Epithelial cell of esophagus (primary cell): ENCODE measurements around the gene RGS2.

ENCODE experiments used
- DNase-seq: peaks from one replicate; pipeline ENCODE4 v3.0.0; 2010; ENCODE audit warnings: low read depth
- H3K4me3 ChIP-seq: 2 replicates; pipeline ENCODE4 v1.5.1; 2011; ENCODE audit warnings: mild to moderate bottlenecking, low read length, control low read depth
- TF ChIP-seq, protein P1 (sequence below): IDR thresholded peaks from 2 replicates; pipeline ENCODE4 v1.5.1; 2011; ENCODE audit warnings: low read depth, mild to moderate bottlenecking, low read length, control low read depth, inconsistent platforms; ENCODE audit not compliant: insufficient read depth; ENCODE audit errors: missing control alignments

Gene RGS2

GRCh38 chr1:192776998-192777397 lies 31.8 kb upstream of the RGS2 start:
- peak; percentile 61 for DNase-seq
- TF ChIP-seq, protein P1, sequence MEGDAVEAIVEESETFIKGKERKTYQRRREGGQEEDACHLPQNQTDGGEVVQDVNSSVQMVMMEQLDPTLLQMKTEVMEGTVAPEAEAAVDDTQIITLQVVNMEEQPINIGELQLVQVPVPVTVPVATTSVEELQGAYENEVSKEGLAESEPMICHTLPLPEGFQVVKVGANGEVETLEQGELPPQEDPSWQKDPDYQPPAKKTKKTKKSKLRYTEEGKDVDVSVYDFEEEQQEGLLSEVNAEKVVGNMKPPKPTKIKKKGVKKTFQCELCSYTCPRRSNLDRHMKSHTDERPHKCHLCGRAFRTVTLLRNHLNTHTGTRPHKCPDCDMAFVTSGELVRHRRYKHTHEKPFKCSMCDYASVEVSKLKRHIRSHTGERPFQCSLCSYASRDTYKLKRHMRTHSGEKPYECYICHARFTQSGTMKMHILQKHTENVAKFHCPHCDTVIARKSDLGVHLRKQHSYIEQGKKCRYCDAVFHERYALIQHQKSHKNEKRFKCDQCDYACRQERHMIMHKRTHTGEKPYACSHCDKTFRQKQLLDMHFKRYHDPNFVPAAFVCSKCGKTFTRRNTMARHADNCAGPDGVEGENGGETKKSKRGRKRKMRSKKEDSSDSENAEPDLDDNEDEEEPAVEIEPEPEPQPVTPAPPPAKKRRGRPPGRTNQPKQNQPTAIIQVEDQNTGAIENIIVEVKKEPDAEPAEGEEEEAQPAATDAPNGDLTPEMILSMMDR = no peak
- no peak overlapping the region for H3K4me3 ChIP-seq

GRCh38 chr1:192783791-192784190 lies 25.0 kb upstream of the RGS2 start:
- TF ChIP-seq, protein P1 = no peak
- no peak overlapping the region for H3K4me3 ChIP-seq
- DNase-seq = peak; percentile 10

DNA sequence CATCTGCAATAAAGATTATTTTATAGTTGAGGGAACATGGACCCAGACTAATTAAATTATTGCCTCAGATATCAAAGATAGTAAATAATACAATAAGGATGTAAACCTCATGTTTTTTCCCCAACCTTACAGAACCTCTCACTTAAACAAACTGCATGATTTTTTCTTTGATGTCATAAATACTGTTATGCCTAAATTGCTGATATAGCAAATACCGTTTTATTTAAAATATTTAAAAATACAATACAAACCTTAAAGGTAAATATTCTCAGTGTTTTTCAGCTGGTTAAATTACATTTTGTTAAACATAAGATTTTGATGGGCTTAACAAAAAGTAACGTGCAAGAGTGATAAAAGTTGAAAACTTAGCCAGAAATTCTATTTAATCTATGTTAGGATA lies 24.4 kb upstream of the RGS2 start:
- TF ChIP-seq, protein P1 = no peak
- no peak for DNase-seq
- H3K4me3 ChIP-seq = no peak overlapping the region

DNA sequence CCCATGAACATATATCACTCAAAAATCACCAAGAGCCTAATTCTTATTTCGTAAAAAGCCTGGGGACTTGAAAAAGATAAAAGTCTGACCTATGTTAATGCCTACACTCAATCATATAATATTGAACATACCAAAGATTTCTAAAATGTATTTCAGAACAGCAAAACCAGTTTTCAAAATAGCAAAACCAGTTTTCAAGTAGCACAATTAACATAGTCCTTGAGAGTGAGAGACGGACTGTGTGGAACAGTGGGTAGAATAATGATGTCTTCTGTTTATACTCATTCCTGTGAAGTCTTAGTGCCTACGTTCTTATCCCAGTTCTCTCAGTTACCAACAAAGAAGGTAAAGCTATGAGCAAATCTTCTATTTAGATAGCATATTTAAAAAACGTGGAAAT lies 22.3 kb upstream of the RGS2 start:
- TF ChIP-seq, protein P1 = no peak
- peak; percentile 16 for DNase-seq
- H3K4me3 ChIP-seq = no peak overlapping the region

DNA sequence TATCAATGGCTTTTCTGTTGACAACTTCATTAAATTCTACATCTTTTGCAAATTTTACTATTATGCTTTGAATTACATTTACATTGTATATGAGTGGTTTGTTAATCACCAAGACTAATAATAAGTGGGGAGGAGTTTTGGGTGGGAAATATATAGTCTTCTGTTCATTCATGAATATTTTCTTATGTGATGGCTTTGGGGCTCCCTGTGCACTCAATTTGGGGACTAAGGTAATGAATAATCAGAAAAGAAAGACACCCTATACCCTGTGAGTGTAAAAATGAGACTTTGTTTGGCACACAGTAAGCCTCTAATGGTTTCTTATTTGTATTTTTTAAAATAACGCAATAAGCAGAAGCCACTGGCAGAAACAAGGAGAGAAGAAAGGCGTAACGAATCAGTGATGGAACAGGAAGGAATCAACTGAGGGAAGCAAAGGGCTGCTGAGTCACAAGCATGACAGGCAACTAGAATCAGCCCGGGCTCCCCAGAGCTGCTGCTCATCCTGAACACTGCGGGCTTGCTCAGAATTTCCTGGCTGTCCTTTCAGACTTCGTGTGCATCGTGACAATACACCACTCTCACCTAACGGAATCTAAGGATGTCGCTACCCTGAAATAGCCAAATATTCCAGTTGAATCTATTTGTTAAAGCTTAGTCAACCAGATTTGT lies 20.8 kb upstream of the RGS2 start:
- DNase-seq = peak; percentile 76
- TF ChIP-seq, protein P1 = no peak
- H3K4me3 ChIP-seq = no peak overlapping the region

DNA sequence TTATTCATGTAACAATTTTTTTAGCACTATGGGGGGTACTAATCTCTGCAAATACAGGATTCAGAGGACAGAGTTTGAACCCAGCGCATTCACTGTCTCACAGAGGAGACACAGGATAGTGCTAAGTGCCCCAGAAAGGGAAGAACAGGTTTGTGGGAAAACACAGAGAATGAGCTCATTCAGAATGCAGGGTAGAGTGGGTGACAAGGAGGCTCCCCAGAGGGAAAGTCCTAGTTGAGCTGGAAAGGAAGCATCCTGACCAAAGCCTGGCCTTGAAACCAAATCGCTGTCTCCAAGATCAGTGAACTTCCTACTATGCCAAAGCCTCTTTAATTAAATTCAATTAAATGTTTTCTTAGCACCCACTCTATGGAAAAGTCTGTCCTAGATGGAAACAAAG lies 19.0 kb upstream of the RGS2 start:
- TF ChIP-seq, protein P1 = no peak
- DNase-seq = no peak
- no peak overlapping the region for H3K4me3 ChIP-seq

DNA sequence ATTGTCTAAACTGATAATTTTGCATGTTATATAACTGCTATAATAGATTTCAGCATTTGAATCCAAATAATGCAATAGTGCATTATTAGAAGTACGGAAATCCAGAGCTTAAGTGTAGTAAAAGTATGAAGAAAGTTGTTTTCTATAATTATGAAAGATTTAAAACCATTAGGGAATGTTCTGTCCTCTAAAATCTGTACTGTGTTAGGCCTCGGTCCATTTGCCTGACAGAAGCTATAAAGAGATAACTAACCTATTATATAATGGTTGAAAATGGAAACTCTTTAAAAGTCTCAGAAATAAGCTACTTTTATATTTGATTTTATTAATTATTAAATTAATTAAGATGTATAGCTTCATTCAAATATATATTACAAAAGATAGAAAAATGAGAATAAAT lies 16.2 kb upstream of the RGS2 start:
- no peak for DNase-seq
- TF ChIP-seq, protein P1 = no peak
- no peak overlapping the region for H3K4me3 ChIP-seq
